ENCODE measurements around the gene ATP13A1. TPM values are rescaled to one million over a fixed set of nuclear protein-coding genes. Genes with fewer than 3 reads are reported as not detected.

Gene ATP13A1
- total RNA-seq, 5 donors from 2014 or later (not counting 1 experiment from before 2014, with no cell fraction given): 80.4 to 170 (median 156) TPM

- Histone ChIP-seq H3K27me3 (replicated peaks in 1 of 2; ENCODE audit: control insufficient read depth in 2 of 2, extremely low read depth in 1 of 2, insufficient read depth in 2 of 2, low read length in 1 of 2) (no peaks in the 10 kb centered on the region), H3K27ac (ENCODE audit: low read length) (no peak overlapping the region), H3K4me1 (ENCODE audit: control insufficient read depth in 1 of 2, extremely low read depth in 1 of 2, insufficient read depth in 2 of 2, low read length in 2 of 2) (peaks cover 7 to 37% of the 10 kb centered on the region in 2 experiments), H3K4me3 (ENCODE audit: control insufficient read depth in 1 of 2, extremely low read depth in 1 of 2, low read length in 1 of 2) (no peak overlapping the region), H3K9me3 (no peaks in the 10 kb centered on the region), H3K36me3 (ENCODE audit: control insufficient read depth in 2 of 2, extremely low read depth in 1 of 2, insufficient read depth in 1 of 2, low read length in 1 of 2) (peaks cover 19 to 39% of the 10 kb centered on the region in 2 donors)
- H3K27me3 Mint-ChIP-seq: no peaks in the 10 kb centered on the region
- H3K4me3 Mint-ChIP-seq: peak overlapping the region in 1 of 3 donors; percentile 36
- H3K9me3 Mint-ChIP-seq: no peaks in the 10 kb centered on the region
- WGBS (ENCODE audit: insufficient coverage): 91% methylated on average over 10 of the region's 11 CpGs
- ATAC-seq (replicated peaks in 1 of 4): no peak
- peak overlapping the region in 1 of 2 donors; percentile 52 for H3K27ac Mint-ChIP-seq
- ChIA-PET CTCF (no interaction called here), POLR2A (no interaction called here)
- DNase-seq: no peak
- peaks cover 28 to 42% (median 40%) of the 10 kb centered on the region in 3 donors for H3K4me1 Mint-ChIP-seq
- H3K36me3 Mint-ChIP-seq: peaks cover 35% of the 10 kb centered on the region
Observed at GRCh38 chr19:19630062-19630414, 33.4 kb downstream of the ATP13A1 start.

- Histone ChIP-seq H3K4me3 (ENCODE audit: control insufficient read depth in 1 of 2, extremely low read depth in 1 of 2, low read length in 1 of 2) (peak overlapping the region in 1 of 2 donors; percentile 83), H3K27me3 (replicated peaks in 1 of 2; ENCODE audit: control insufficient read depth in 2 of 2, extremely low read depth in 1 of 2, insufficient read depth in 2 of 2, low read length in 1 of 2) (no peaks in the 10 kb centered on the region), H3K9me3 (no peaks in the 10 kb centered on the region), H3K27ac (ENCODE audit: low read length) (peak overlapping the region; percentile 76), H3K36me3 (ENCODE audit: control insufficient read depth in 2 of 2, extremely low read depth in 1 of 2, insufficient read depth in 1 of 2, low read length in 1 of 2) (peaks cover 5 to 29% of the 10 kb centered on the region in 2 donors), H3K4me1 (ENCODE audit: control insufficient read depth in 1 of 2, extremely low read depth in 1 of 2, insufficient read depth in 2 of 2, low read length in 2 of 2) (peaks cover 7 to 36% of the 10 kb centered on the region in 2 experiments)
- CTCF ChIA-PET: interaction anchor here (0.6 to 1.0 kb wide), 4 partner anchors 14 to 1584 kb away, joined by 3 to 8 read pairs (median 4); no protein-coding TSS in a partner anchor
- H3K27me3 Mint-ChIP-seq: no peaks in the 10 kb centered on the region
- POLR2A ChIA-PET: no interaction called here
- H3K9me3 Mint-ChIP-seq: no peaks in the 10 kb centered on the region
- H3K4me3 Mint-ChIP-seq: peak overlapping the region; percentile 73 to 97 (median 76)
- ATAC-seq (replicated peaks in 1 of 4) (peak; percentile 11 to 30 (median 26)), DNase-seq (peak in 25 of 35 experiments; percentile 12 to 56 (median 31))
- 14% methylated on average over 31 of the region's 51 CpGs for WGBS (ENCODE audit: insufficient coverage)
- peaks cover 31 to 37% (median 33%) of the 10 kb centered on the region in 3 donors for H3K4me1 Mint-ChIP-seq
- peak overlapping the region; percentile 80 to 89 for H3K27ac Mint-ChIP-seq
- H3K36me3 Mint-ChIP-seq: peaks cover 33% of the 10 kb centered on the region
Observed at GRCh38 chr19:19628501-19629134, 34.9 kb downstream of the ATP13A1 start.

GRCh38 chr19:19627621-19628500, 35.6 kb downstream of the ATP13A1 start, which contains the start of gene LPAR2:
LPAR2 (minus strand) TSS chr19:19628220; CDS start chr19:19627275, 945 bp downstream.
- peaks cover 26% of the 10 kb centered on the region for H3K36me3 Mint-ChIP-seq
- H3K4me1 ChIP-seq (ENCODE audit: control insufficient read depth in 1 of 2, extremely low read depth in 1 of 2, insufficient read depth in 2 of 2, low read length in 2 of 2): peaks cover 7 to 36% of the 10 kb centered on the region in 2 experiments
- H3K9me3 Mint-ChIP-seq: no peaks in the 10 kb centered on the region
- H3K4me3 Mint-ChIP-seq: peak within 1 kb of the TSS; percentile 94 to 97 (median 95)
- no peaks in the 10 kb centered on the region for H3K27me3 Mint-ChIP-seq
- ChIA-PET CTCF (interaction anchor here in 1 of 2 donors (0.6 to 0.8 kb wide), 3 partner anchors 13 to 1583 kb away, joined by 3 to 5 read pairs (median 4); no protein-coding TSS in a partner anchor), POLR2A (interaction anchor here in 1 of 2 donors (0.8 kb wide), 1 partner anchor 16 kb away, joined by 9 read pairs; no protein-coding TSS in a partner anchor)
- no peaks in the 10 kb centered on the region for H3K27me3 ChIP-seq (replicated peaks in 1 of 2; ENCODE audit: control insufficient read depth in 2 of 2, extremely low read depth in 1 of 2, insufficient read depth in 2 of 2, low read length in 1 of 2)
- peak within 1 kb of the TSS; percentile 74 to 83 for H3K4me3 ChIP-seq (ENCODE audit: control insufficient read depth in 1 of 2, extremely low read depth in 1 of 2, low read length in 1 of 2)
- peaks cover 26 to 34% (median 31%) of the 10 kb centered on the region in 3 donors for H3K4me1 Mint-ChIP-seq
- WGBS (ENCODE audit: insufficient coverage): under 1% methylated on average over 80 of the region's 87 CpGs
- DNase-seq: peak; percentile 59 to 89 (median 77)
- H3K9me3 ChIP-seq: no peaks in the 10 kb centered on the region
- peak within 1 kb of the TSS; percentile 96 to 97 for H3K27ac Mint-ChIP-seq
- H3K36me3 ChIP-seq (ENCODE audit: control insufficient read depth in 2 of 2, extremely low read depth in 1 of 2, insufficient read depth in 1 of 2, low read length in 1 of 2): peaks cover 4 to 26% of the 10 kb centered on the region in 2 donors
- peak within 1 kb of the TSS; percentile 76 for H3K27ac ChIP-seq (ENCODE audit: low read length)
- ATAC-seq (replicated peaks in 1 of 4): peak; percentile 82 to 88 (median 86)

GRCh38 chr19:19626516-19627472, 36.7 kb downstream of the ATP13A1 start:
- H3K4me1 ChIP-seq (ENCODE audit: control insufficient read depth in 1 of 2, extremely low read depth in 1 of 2, insufficient read depth in 2 of 2, low read length in 2 of 2): peaks cover 7 to 36% of the 10 kb centered on the region in 2 experiments
- no peaks in the 10 kb centered on the region for H3K9me3 ChIP-seq
- peak overlapping the region; percentile 96 to 97 for H3K27ac Mint-ChIP-seq
- H3K9me3 Mint-ChIP-seq: no peaks in the 10 kb centered on the region
- peaks cover 0 to 20% of the 10 kb centered on the region in 2 donors for H3K36me3 ChIP-seq (ENCODE audit: control insufficient read depth in 2 of 2, extremely low read depth in 1 of 2, insufficient read depth in 1 of 2, low read length in 1 of 2)
- H3K4me1 Mint-ChIP-seq: peaks cover 25 to 34% (median 31%) of the 10 kb centered on the region in 3 donors
- peaks cover 19% of the 10 kb centered on the region for H3K36me3 Mint-ChIP-seq
- peak overlapping the region; percentile 61 for H3K27ac ChIP-seq (ENCODE audit: low read length)
- POLR2A ChIA-PET: interaction anchor here in 1 of 2 donors (0.8 kb wide), 2 partner anchors 15 to 194 kb away, joined by 3 to 9 read pairs; no protein-coding TSS in a partner anchor
- H3K27me3 Mint-ChIP-seq: no peaks in the 10 kb centered on the region
- DNase-seq (no peak), ATAC-seq (replicated peaks in 1 of 4) (no peak)
- H3K4me3 Mint-ChIP-seq: peak overlapping the region; percentile 94 to 97 (median 95)
- WGBS (ENCODE audit: insufficient coverage): 90% methylated on average over 44 of the region's 48 CpGs
- CTCF ChIA-PET: interaction anchor here in 1 of 2 donors (0.5 to 0.6 kb wide), 2 partner anchors 40 to 241 kb away, joined by 3 read pairs; no protein-coding TSS in a partner anchor
- no peaks in the 10 kb centered on the region for H3K27me3 ChIP-seq (replicated peaks in 1 of 2; ENCODE audit: control insufficient read depth in 2 of 2, extremely low read depth in 1 of 2, insufficient read depth in 2 of 2, low read length in 1 of 2)
- H3K4me3 ChIP-seq (ENCODE audit: control insufficient read depth in 1 of 2, extremely low read depth in 1 of 2, low read length in 1 of 2): peak overlapping the region; percentile 74 to 83

- no peak for ATAC-seq (replicated peaks in 1 of 4)
- no peak overlapping the region for H3K27ac ChIP-seq (ENCODE audit: low read length)
- ChIA-PET CTCF (no interaction called here), POLR2A (no interaction called here)
- H3K36me3 ChIP-seq (ENCODE audit: control insufficient read depth in 2 of 2, extremely low read depth in 1 of 2, insufficient read depth in 1 of 2, low read length in 1 of 2): peaks cover 4 to 13% of the 10 kb centered on the region in 2 donors
- Mint-ChIP-seq H3K9me3 (no peaks in the 10 kb centered on the region), H3K27me3 (no peaks in the 10 kb centered on the region), H3K4me3 (no peak overlapping the region), H3K36me3 (peaks cover 16% of the 10 kb centered on the region), H3K27ac (peak overlapping the region; percentile 27 to 34), H3K4me1 (peaks cover 23 to 41% (median 35%) of the 10 kb centered on the region in 3 donors)
- H3K9me3 ChIP-seq: no peaks in the 10 kb centered on the region
- peaks cover 7 to 40% of the 10 kb centered on the region in 2 experiments for H3K4me1 ChIP-seq (ENCODE audit: control insufficient read depth in 1 of 2, extremely low read depth in 1 of 2, insufficient read depth in 2 of 2, low read length in 2 of 2)
- no peak for DNase-seq
- WGBS (ENCODE audit: insufficient coverage): 99% methylated on average over 19 of the region's 19 CpGs
- H3K4me3 ChIP-seq (ENCODE audit: control insufficient read depth in 1 of 2, extremely low read depth in 1 of 2, low read length in 1 of 2): no peak overlapping the region
- no peaks in the 10 kb centered on the region for H3K27me3 ChIP-seq (replicated peaks in 1 of 2; ENCODE audit: control insufficient read depth in 2 of 2, extremely low read depth in 1 of 2, insufficient read depth in 2 of 2, low read length in 1 of 2)
Observed at GRCh38 chr19:19624032-19624570, 39.4 kb downstream of the ATP13A1 start.

All from T-cell (primary cell).